ENCODE data around the gene EXOC3. TPM values are rescaled to one million over a fixed set of nuclear protein-coding genes. Genes with fewer than 3 reads are reported as not detected.

EXOC3 gene
- total and polyA plus RNA-seq, 4 donors: 34.8 to 61.0 (median 51.9) TPM

DNA sequence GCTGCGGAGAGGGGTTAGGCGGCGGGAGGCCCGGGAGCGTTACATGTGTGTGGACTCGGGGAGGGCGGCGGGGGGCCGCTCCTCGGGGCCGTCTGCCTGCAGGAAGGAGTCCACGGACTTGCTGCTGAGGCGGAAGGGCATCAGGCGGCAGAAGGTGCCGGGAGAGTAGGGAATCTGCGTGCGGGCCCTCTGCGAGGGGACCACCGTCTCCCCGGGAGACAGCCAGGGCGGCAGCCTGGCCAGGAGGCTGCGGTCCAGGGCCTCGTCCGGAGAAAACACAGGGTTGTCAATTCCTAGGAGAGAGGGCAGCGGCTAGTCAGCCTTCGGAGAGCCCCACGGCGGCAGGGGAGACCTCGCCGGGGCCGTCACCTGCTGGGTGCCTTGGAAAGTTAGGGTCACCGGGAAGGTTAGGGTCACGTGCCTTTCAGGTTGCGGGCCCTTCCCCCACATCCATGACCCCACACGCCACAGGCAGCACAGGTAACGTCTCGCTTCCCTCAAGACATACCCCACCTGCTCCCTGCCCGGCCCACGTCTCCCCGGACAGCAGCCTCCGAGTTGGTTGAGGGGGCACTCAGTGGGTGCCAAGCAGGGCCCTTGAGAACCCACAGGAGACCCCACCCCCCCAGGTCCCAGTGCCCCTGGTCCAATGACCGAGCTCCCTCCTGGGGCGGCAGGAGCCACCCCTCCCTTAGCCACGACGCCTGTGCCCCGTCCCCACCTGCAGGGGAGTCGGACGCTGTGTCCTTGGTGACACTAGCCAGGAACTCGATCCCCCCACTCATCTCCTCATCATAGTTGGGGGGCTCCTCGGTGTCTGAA lies 32.1 kb downstream of the EXOC3 start:
- TF ChIP-seq CTCF (IDR thresholded peaks at IDR 0.05; ENCODE audit: control extremely low read depth, extremely low read depth): no peak
- no peak overlapping the region for H3K9ac ChIP-seq (ENCODE audit: insufficient read depth in 1 of 2, low read length in 2 of 2)
- no peak overlapping the region for H3K27ac ChIP-seq (ENCODE audit: low read depth in 1 of 2, low read length in 1 of 2)
- H3K9me3 ChIP-seq (ENCODE audit: control insufficient read depth in 4 of 4, insufficient read depth in 3 of 4, low read length in 3 of 4): no peaks in the 10 kb centered on the region
- H3K36me3 ChIP-seq (ENCODE audit: control insufficient read depth in 4 of 4, insufficient read depth in 4 of 4, low read length in 4 of 4): peaks cover 0 to 3% (median under 1%) of the 10 kb centered on the region in 4 donors
- H3K4me1 ChIP-seq (ENCODE audit: control insufficient read depth in 5 of 5, insufficient read depth in 5 of 5, low read length in 5 of 5): peaks cover 0 to 30% (median 14%) of the 10 kb centered on the region in 5 donors
- peaks cover 0 to 14% (median 0%) of the 10 kb centered on the region in 3 donors for H3K27me3 ChIP-seq (ENCODE audit: control insufficient read depth in 3 of 3, insufficient read depth in 3 of 3, low read length in 2 of 3)
- ATAC-seq (ENCODE audit: insufficient read depth, low FRiP score): no peak
- 21 to 25% methylated on average over 49 to 50 of the region's 50 CpGs for WGBS, 2 donors
- no peak overlapping the region for H3K4me3 ChIP-seq
- peak in 2 of 3 donors; percentile 14 to 19 for DNase-seq

GRCh38 chr5:475704-476101 lies 32.7 kb downstream of the EXOC3 start:
- WGBS, 2 donors: 71 to 82% methylated on average over 8 of the region's 8 CpGs
- no peak for DNase-seq
- H3K4me3 ChIP-seq: no peak overlapping the region
- no peak for ATAC-seq (ENCODE audit: insufficient read depth, low FRiP score)
- no peaks in the 10 kb centered on the region for H3K9me3 ChIP-seq (ENCODE audit: control insufficient read depth in 4 of 4, insufficient read depth in 3 of 4, low read length in 3 of 4)
- peaks cover 0 to 14% (median 0%) of the 10 kb centered on the region in 3 donors for H3K27me3 ChIP-seq (ENCODE audit: control insufficient read depth in 3 of 3, insufficient read depth in 3 of 3, low read length in 2 of 3)
- peaks cover 0 to 30% (median 13%) of the 10 kb centered on the region in 5 donors for H3K4me1 ChIP-seq (ENCODE audit: control insufficient read depth in 5 of 5, insufficient read depth in 5 of 5, low read length in 5 of 5)
- H3K36me3 ChIP-seq (ENCODE audit: control insufficient read depth in 4 of 4, insufficient read depth in 4 of 4, low read length in 4 of 4): peaks cover 0 to 3% (median 0%) of the 10 kb centered on the region in 4 donors
- TF ChIP-seq CTCF (IDR thresholded peaks at IDR 0.05; ENCODE audit: control extremely low read depth, extremely low read depth): no peak
- no peak overlapping the region for H3K27ac ChIP-seq (ENCODE audit: low read depth in 1 of 2, low read length in 1 of 2)
- H3K9ac ChIP-seq (ENCODE audit: insufficient read depth in 1 of 2, low read length in 2 of 2): no peak overlapping the region

- no peak for DNase-seq
- WGBS, 2 donors: 88 to 92% methylated on average over 51 of the region's 51 CpGs
Observed at GRCh38 chr5:476102-476813, 33.3 kb downstream of the EXOC3 start.

More at GRCh38 chr5:476102-476813, 33.3 kb downstream of the EXOC3 start:
- Histone ChIP-seq H3K9me3 (ENCODE audit: control insufficient read depth in 4 of 4, insufficient read depth in 3 of 4, low read length in 3 of 4) (no peaks in the 10 kb centered on the region), H3K4me1 (ENCODE audit: control insufficient read depth in 5 of 5, insufficient read depth in 5 of 5, low read length in 5 of 5) (peaks cover 0 to 25% (median 7%) of the 10 kb centered on the region in 5 donors), H3K9ac (ENCODE audit: insufficient read depth in 1 of 2, low read length in 2 of 2) (no peak overlapping the region), H3K36me3 (ENCODE audit: control insufficient read depth in 4 of 4, insufficient read depth in 4 of 4, low read length in 4 of 4) (no peaks in the 10 kb centered on the region), H3K4me3 (no peak overlapping the region), H3K27me3 (ENCODE audit: control insufficient read depth in 3 of 3, insufficient read depth in 3 of 3, low read length in 2 of 3) (peaks cover 0 to 14% (median 1%) of the 10 kb centered on the region in 3 donors), H3K27ac (ENCODE audit: low read depth in 1 of 2, low read length in 1 of 2) (no peak overlapping the region)
- no peak for TF ChIP-seq CTCF (IDR thresholded peaks at IDR 0.05; ENCODE audit: control extremely low read depth, extremely low read depth)
- no peak for ATAC-seq (ENCODE audit: insufficient read depth, low FRiP score)

Data from lung (tissue), 12 donors.